Smooth muscle cell (in vitro differentiated cells): Measurements from ENCODE around the gene ZNF784. TPM values are rescaled to one million over a fixed set of nuclear protein-coding genes. Genes with fewer than 3 reads are reported as not detected.
A peak's percentile ranks its signal among the peaks of the same experiment; 100 is the strongest.

Experiments
- DNase-seq: peaks from one replicate; lab custom pipeline; 2025; ENCODE audit not compliant: unreplicated experiment; lab: John Stamatoyannopoulos, UW
- H2AFZ ChIP-seq: fragments of 200-600 bp; sonication (generic); 2 replicates; pipeline ENCODE4 v1.6.0; 2016; ENCODE audit warnings: antibody characterized with exemption, low read depth, mild to moderate bottlenecking
- H3F3A ChIP-seq: fragments of 200-600 bp; sonication (generic); 2 replicates; pipeline ENCODE4 v1.6.0; 2017; ENCODE audit warnings: antibody characterized with exemption, low read depth
- H3K27ac ChIP-seq: fragments of 200-600 bp; sonication (generic); 2 replicates; pipeline ENCODE4 v1.5.1; 2016; ENCODE audit warnings: low read depth, mild to moderate bottlenecking
- H3K27me3 ChIP-seq: fragments of 200-600 bp; sonication (generic); 2 replicates; pipeline ENCODE4 v1.6.1; 2016; ENCODE audit warnings: low read depth, mild to moderate bottlenecking
- H3K36me3 ChIP-seq: fragments of 200-600 bp; sonication (generic); 2 replicates; pipeline ENCODE4 v1.5.1; 2016; ENCODE audit warnings: low read depth
- H3K4me1 ChIP-seq: fragments of 200-600 bp; sonication (generic); 2 replicates; pipeline ENCODE4 v1.5.1; 2016; ENCODE audit warnings: low read depth
- H3K4me2 ChIP-seq: fragments of 200-600 bp; sonication (generic); 2 replicates; pipeline ENCODE4 v1.6.0; 2016; ENCODE audit warnings: mild to moderate bottlenecking
- H3K4me3 ChIP-seq: fragments of 200-600 bp; sonication (generic); 2 replicates; pipeline ENCODE4 v1.5.1; 2016; ENCODE audit warnings: mild to moderate bottlenecking
- H3K79me2 ChIP-seq: fragments of 200-600 bp; sonication (generic); 2 replicates; pipeline ENCODE4 v1.6.0; 2016; ENCODE audit warnings: low read depth, mild to moderate bottlenecking
- H3K9ac ChIP-seq: fragments of 200-600 bp; sonication (generic); 2 replicates; pipeline ENCODE4 v1.6.0; 2016; ENCODE audit warnings: low read depth
- H3K9me3 ChIP-seq: fragments of 200-600 bp; sonication (generic); replicated peaks from 2 replicates; pipeline ENCODE4 v1.5.1; 2016; ENCODE audit warnings: low read depth
- H4K20me1 ChIP-seq: fragments of 200-600 bp; sonication (generic); 2 replicates; pipeline ENCODE4 v1.6.0; 2016; ENCODE audit warnings: low read depth
- CTCF ChIP-seq: fragments of 200-600 bp; sonication (generic); IDR thresholded peaks from 2 replicates; pipeline ENCODE4 v1.5.1; 2017; ENCODE audit warnings: borderline replicate concordance, mild to moderate bottlenecking, antibody characterized with exemption; ENCODE audit not compliant: insufficient read depth, poor library complexity, severe bottlenecking
- WGBS: methylation state at CpG from one replicate; pipeline ENCODE4 v1.1.7; 2016; ENCODE audit warnings: low lambda C conversion rate; 5-methylcytosine and 5-hydroxymethylcytosine counted together
- polyA plus RNA-seq: library from polyadenylated mRNA; unstranded; fragments of >200 nt; fragmentation: Nextera tagmentation; extraction: Ambion mirVana; gene quantifications from 2 replicates; pipeline ENCODE4 v1.2.1, GENCODE V29; 2016
- total RNA-seq: library from RNA; depleted of rRNA; stranded (reverse); fragments of >200 nt; gene quantifications from 2 replicates; pipeline ENCODE4 v1.2.3, GENCODE V29; 2014

ZNF784 gene
- total and polyA plus RNA-seq, 2 experiments from 2014 or later, result 3.1 to 7.3 TPM

GRCh38 chr19:55637534-55637933 lies 13.2 kb upstream of the ZNF784 start:
- H3K4me2 ChIP-seq, result no peak overlapping the region
- no peak overlapping the region for H3K9ac ChIP-seq
- H3K4me3 ChIP-seq, result no peak overlapping the region
- peaks cover 17% of the 10 kb centered on the region for H3F3A ChIP-seq
- H3K4me1 ChIP-seq, result peaks cover 15% of the 10 kb centered on the region
- H3K27ac ChIP-seq, result no peak overlapping the region
- no peak overlapping the region for H2AFZ ChIP-seq
- H3K9me3 ChIP-seq, result no peaks in the 10 kb centered on the region
- TF ChIP-seq CTCF, result no peak
- no peak for DNase-seq
- no peaks in the 10 kb centered on the region for H4K20me1 ChIP-seq
- H3K27me3 ChIP-seq, result no peaks in the 10 kb centered on the region
- peaks cover 43% of the 10 kb centered on the region for H3K79me2 ChIP-seq
- 84% methylated on average over 11 of the region's 11 CpGs for WGBS
- no peaks in the 10 kb centered on the region for H3K36me3 ChIP-seq

GRCh38 chr19:55636723-55637122 lies 12.4 kb upstream of the ZNF784 start:
- Histone ChIP-seq H3K27ac (peak overlapping the region; percentile 91), H3K27me3 (no peaks in the 10 kb centered on the region), H3K9me3 (no peaks in the 10 kb centered on the region), H3K4me3 (no peak overlapping the region), H3K4me1 (peaks cover 12% of the 10 kb centered on the region), H3K79me2 (peaks cover 41% of the 10 kb centered on the region), H3K9ac (no peak overlapping the region), H3K4me2 (peak overlapping the region; percentile 90), H3F3A (peaks cover 18% of the 10 kb centered on the region), H2AFZ (no peak overlapping the region), H4K20me1 (no peaks in the 10 kb centered on the region), H3K36me3 (no peaks in the 10 kb centered on the region)
- 96% methylated on average over 4 of the region's 4 CpGs for WGBS
- DNase-seq, result no peak
- TF ChIP-seq CTCF, result no peak

GRCh38 chr19:55635856-55636440 lies 11.6 kb upstream of the ZNF784 start:
- Histone ChIP-seq H3K9ac (peak overlapping the region; percentile 95), H3K27ac (peak overlapping the region; percentile 91), H3K4me3 (peak overlapping the region; percentile 87), H3K4me1 (peaks cover 12% of the 10 kb centered on the region), H4K20me1 (no peaks in the 10 kb centered on the region), H3K79me2 (peaks cover 41% of the 10 kb centered on the region), H3K27me3 (no peaks in the 10 kb centered on the region), H2AFZ (no peak overlapping the region), H3K4me2 (peak overlapping the region; percentile 90), H3K36me3 (no peaks in the 10 kb centered on the region), H3K9me3 (no peaks in the 10 kb centered on the region), H3F3A (peaks cover 18% of the 10 kb centered on the region)
- no peak for DNase-seq
- no peak for TF ChIP-seq CTCF
- WGBS, result 80% methylated on average over 7 of the region's 7 CpGs

GRCh38 chr19:55635334-55635717 lies 11.0 kb upstream of the ZNF784 start:
- H3K9ac ChIP-seq, result peak overlapping the region; percentile 95
- H3K4me3 ChIP-seq, result peak overlapping the region; percentile 87
- no peaks in the 10 kb centered on the region for H3K27me3 ChIP-seq
- no peak for TF ChIP-seq CTCF
- H3K36me3 ChIP-seq, result no peaks in the 10 kb centered on the region
- peak overlapping the region; percentile 90 for H3K4me2 ChIP-seq
- H3K27ac ChIP-seq, result peak overlapping the region; percentile 91
- no peaks in the 10 kb centered on the region for H4K20me1 ChIP-seq
- H3K79me2 ChIP-seq, result peaks cover 41% of the 10 kb centered on the region
- no peak overlapping the region for H2AFZ ChIP-seq
- no peaks in the 10 kb centered on the region for H3K9me3 ChIP-seq
- H3F3A ChIP-seq, result peaks cover 18% of the 10 kb centered on the region
- WGBS, result 17% methylated on average over 9 of the region's 9 CpGs
- H3K4me1 ChIP-seq, result peaks cover 8% of the 10 kb centered on the region
- no peak for DNase-seq
